ENCODE data around the gene SYNJ1. TPM values are rescaled to one million over a fixed set of nuclear protein-coding genes. Genes with fewer than 3 reads are reported as not detected.

SYNJ1 gene
- total RNA-seq, 1 donor from 2014 or later = 4.1 TPM

GRCh38 chr21:32726839-32727686 lies 750 bp downstream of the SYNJ1 start:
- Mint-ChIP-seq H3K4me1 (peaks cover 16% of the 10 kb centered on the region), H3K9me3 (no peaks in the 10 kb centered on the region), H3K36me3 (no peaks in the 10 kb centered on the region), H3K4me3 (peak overlapping the region; percentile 95), H3K27ac (peak overlapping the region; percentile 86), H3K27me3 (ENCODE audit: insufficient read depth, low read depth) (peaks cover 5% of the 10 kb centered on the region)
- Histone ChIP-seq H2AFZ (replicated peaks) (peak overlapping the region; percentile 96), H3K9me3 (ENCODE audit: low read depth) (no peaks in the 10 kb centered on the region), H3K36me3 (no peaks in the 10 kb centered on the region), H3K4me3 (peak overlapping the region; percentile 81), H3K4me2 (peak overlapping the region; percentile 99), H3K79me2 (ENCODE audit: low read depth) (no peaks in the 10 kb centered on the region), H3K27me3 (no peaks in the 10 kb centered on the region), H3F3A (ENCODE audit: low read depth) (peaks cover 26% of the 10 kb centered on the region), H3K9ac (no peak overlapping the region), H3K27ac (no peak overlapping the region), H3K4me1 (peaks cover 4% of the 10 kb centered on the region), H4K20me1 (ENCODE audit: low read depth) (peaks cover 3% of the 10 kb centered on the region)
- no peak for TF ChIP-seq EZH2phosphoT487 (IDR thresholded peaks at IDR 0.05)
- TF ChIP-seq CTCF (IDR thresholded peaks at IDR 0.05) = no peak
- no peak for TF ChIP-seq EZH2 (IDR thresholded peaks at IDR 0.05)
- peak; percentile 36 for DNase-seq (ENCODE audit: low spot score)

- H3K9me3 ChIP-seq (ENCODE audit: low read depth) = no peaks in the 10 kb centered on the region
- H3K36me3 ChIP-seq = no peaks in the 10 kb centered on the region
- no peaks in the 10 kb centered on the region for H4K20me1 ChIP-seq (ENCODE audit: low read depth)
- Mint-ChIP-seq H3K4me3 (no peak overlapping the region), H3K36me3 (peaks cover 4% of the 10 kb centered on the region), H3K27me3 (ENCODE audit: insufficient read depth, low read depth) (peaks cover 2% of the 10 kb centered on the region), H3K4me1 (peaks cover 18% of the 10 kb centered on the region), H3K9me3 (peaks cover 4% of the 10 kb centered on the region), H3K27ac (peak overlapping the region; percentile 12)
- H2AFZ ChIP-seq (replicated peaks) = no peak overlapping the region
- peaks cover 12% of the 10 kb centered on the region for H3K4me1 ChIP-seq
- no peak overlapping the region for H3K4me2 ChIP-seq
- TF ChIP-seq EZH2phosphoT487 (IDR thresholded peaks at IDR 0.05) (no peak), EZH2 (IDR thresholded peaks at IDR 0.05) (no peak)
- no peak overlapping the region for H3K27ac ChIP-seq
- H3F3A ChIP-seq (ENCODE audit: low read depth) = peaks cover 8% of the 10 kb centered on the region
- DNase-seq (ENCODE audit: low spot score) = no peak
- H3K4me3 ChIP-seq = no peak overlapping the region
- H3K27me3 ChIP-seq = no peaks in the 10 kb centered on the region
- H3K9ac ChIP-seq = no peak overlapping the region
- H3K79me2 ChIP-seq (ENCODE audit: low read depth) = no peaks in the 10 kb centered on the region
Observed at GRCh38 chr21:32719085-32719484, 8.7 kb downstream of the SYNJ1 start.

GRCh38 chr21:32717851-32718316 lies 9.9 kb downstream of the SYNJ1 start:
- peak; percentile 58 for DNase-seq (ENCODE audit: low spot score)
- peaks cover 4% of the 10 kb centered on the region for H3K9me3 Mint-ChIP-seq
- Histone ChIP-seq H3K27ac (peak overlapping the region; percentile 12), H2AFZ (replicated peaks) (no peak overlapping the region), H3K4me2 (peak overlapping the region; percentile 51), H3K27me3 (no peaks in the 10 kb centered on the region), H3K9me3 (ENCODE audit: low read depth) (no peaks in the 10 kb centered on the region), H3K4me3 (no peak overlapping the region), H3K4me1 (peaks cover 12% of the 10 kb centered on the region), H3K79me2 (ENCODE audit: low read depth) (no peaks in the 10 kb centered on the region), H3K36me3 (no peaks in the 10 kb centered on the region), H4K20me1 (ENCODE audit: low read depth) (no peaks in the 10 kb centered on the region), H3K9ac (no peak overlapping the region), H3F3A (ENCODE audit: low read depth) (peaks cover 8% of the 10 kb centered on the region)
- TF ChIP-seq EZH2 (IDR thresholded peaks at IDR 0.05) = no peak
- TF ChIP-seq CTCF (IDR thresholded peaks at IDR 0.05) = no peak
- no peak for TF ChIP-seq EZH2phosphoT487 (IDR thresholded peaks at IDR 0.05)
- no peaks in the 10 kb centered on the region for H3K27me3 Mint-ChIP-seq (ENCODE audit: insufficient read depth, low read depth)
- H3K4me1 Mint-ChIP-seq = peaks cover 18% of the 10 kb centered on the region
- peak overlapping the region; percentile 83 for H3K27ac Mint-ChIP-seq
- no peak overlapping the region for H3K4me3 Mint-ChIP-seq
- peaks cover 4% of the 10 kb centered on the region for H3K36me3 Mint-ChIP-seq

- H3K27me3 Mint-ChIP-seq (ENCODE audit: insufficient read depth, low read depth) = no peaks in the 10 kb centered on the region
Observed at GRCh38 chr21:32716486-32716885, 11.3 kb downstream of the SYNJ1 start.

More at GRCh38 chr21:32716486-32716885, 11.3 kb downstream of the SYNJ1 start:
- H3K4me1 Mint-ChIP-seq = peaks cover 18% of the 10 kb centered on the region
- no peak for TF ChIP-seq EZH2 (IDR thresholded peaks at IDR 0.05)
- TF ChIP-seq CTCF (IDR thresholded peaks at IDR 0.05) = no peak
- TF ChIP-seq EZH2phosphoT487 (IDR thresholded peaks at IDR 0.05) = no peak
- no peak overlapping the region for H3K4me3 Mint-ChIP-seq
- peaks cover 4% of the 10 kb centered on the region for H3K36me3 Mint-ChIP-seq
- Histone ChIP-seq H3K4me3 (no peak overlapping the region), H3K4me2 (no peak overlapping the region), H3K36me3 (no peaks in the 10 kb centered on the region), H3F3A (ENCODE audit: low read depth) (peaks cover 15% of the 10 kb centered on the region), H3K79me2 (ENCODE audit: low read depth) (no peaks in the 10 kb centered on the region), H4K20me1 (ENCODE audit: low read depth) (no peaks in the 10 kb centered on the region), H2AFZ (replicated peaks) (no peak overlapping the region), H3K9ac (no peak overlapping the region), H3K27me3 (no peaks in the 10 kb centered on the region), H3K4me1 (peaks cover 12% of the 10 kb centered on the region), H3K9me3 (ENCODE audit: low read depth) (no peaks in the 10 kb centered on the region), H3K27ac (no peak overlapping the region)
- DNase-seq (ENCODE audit: low spot score) = no peak
- peaks cover 4% of the 10 kb centered on the region for H3K9me3 Mint-ChIP-seq
- H3K27ac Mint-ChIP-seq = no peak overlapping the region

Measured in neural progenitor cell (in vitro differentiated cells).